ENCODE data around the gene PAGE2. TPM values are rescaled to one million over a fixed set of nuclear protein-coding genes. Genes with fewer than 3 reads are reported as not detected.
A peak's percentile ranks its signal among the peaks of the same experiment; 100 is the strongest.
"Not testable (repeated sequence)": the region's sequence is repeated elsewhere in the genome, so short reads cannot be mapped to it uniquely, and the experiment has no call there.

Gene PAGE2
- polyA plus RNA-seq, 1 donor: 0.15 TPM

DNA sequence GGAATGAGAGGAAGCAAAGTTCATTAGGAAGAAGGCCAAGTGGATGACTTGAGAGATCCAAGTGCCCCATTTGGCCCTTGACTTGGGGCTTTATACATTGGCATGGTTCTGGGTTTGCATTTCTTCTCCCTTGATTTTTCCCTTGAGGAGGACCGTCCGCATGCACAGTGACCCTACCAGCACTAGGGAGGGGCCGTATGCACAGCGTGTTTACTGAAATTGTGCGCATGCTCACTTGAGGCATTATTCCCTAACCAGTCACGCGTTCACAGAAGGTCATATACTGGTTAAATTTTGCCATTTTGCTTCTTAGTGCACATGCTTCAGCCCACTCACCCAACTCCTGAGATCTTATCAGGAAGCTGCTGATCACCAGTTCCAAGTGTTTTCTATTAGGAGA is 35.1 kb downstream of the PAGE2 start:
- WGBS (ENCODE audit: insufficient coverage, low lambda C conversion rate): no CpG with 5 or more reads among the region's 7 CpGs

DNA sequence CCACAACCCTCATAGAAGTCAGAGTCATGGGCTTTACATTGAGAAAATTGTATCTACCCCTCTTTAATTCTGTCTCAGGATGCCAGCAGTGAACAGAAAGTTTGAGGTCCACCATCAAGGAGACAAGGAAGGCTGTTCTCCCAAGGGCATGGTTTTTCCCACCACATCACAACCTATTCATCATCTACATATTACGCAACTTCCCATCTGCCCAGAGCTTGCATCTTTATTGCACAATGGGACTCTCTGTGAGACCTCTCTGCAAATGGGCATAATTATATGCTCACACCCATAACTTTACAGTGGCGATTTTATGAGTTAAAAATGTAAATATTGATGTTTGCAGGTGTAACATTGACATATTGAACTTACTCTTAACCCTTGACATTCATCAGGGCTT is 38.9 kb downstream of the PAGE2 start:
- peak in 1 of 2 donors; percentile 21 for DNase-seq
- H3K27me3 ChIP-seq (ENCODE audit: control insufficient read depth, insufficient read depth, low read length): no peaks in the 10 kb centered on the region
- no CpG with 5 or more reads among the region's 2 CpGs for WGBS (ENCODE audit: insufficient coverage, low lambda C conversion rate)
- H3K36me3 ChIP-seq (ENCODE audit: control insufficient read depth, insufficient read depth, low read length): no peaks in the 10 kb centered on the region
- H3K4me3 ChIP-seq (ENCODE audit: low read length): no peak overlapping the region
- no peak overlapping the region for H3K27ac ChIP-seq (ENCODE audit: low read length)
- H3K9me3 ChIP-seq (ENCODE audit: control insufficient read depth, low read depth, low read length): no peaks in the 10 kb centered on the region
- peaks cover 4% of the 10 kb centered on the region for H3K4me1 ChIP-seq (ENCODE audit: control insufficient read depth, insufficient read depth, low read length)

More for the DNA sequence above, 35.1 kb downstream of the PAGE2 start:
- Histone ChIP-seq H3K4me1 (ENCODE audit: control insufficient read depth, insufficient read depth, low read length) (peaks cover 9% of the 10 kb centered on the region), H3K27ac (ENCODE audit: low read length) (no peak overlapping the region), H3K4me3 (ENCODE audit: low read length) (no peak overlapping the region), H3K9me3 (ENCODE audit: control insufficient read depth, low read depth, low read length) (no peaks in the 10 kb centered on the region), H3K27me3 (ENCODE audit: control insufficient read depth, insufficient read depth, low read length) (no peaks in the 10 kb centered on the region), H3K36me3 (ENCODE audit: control insufficient read depth, insufficient read depth, low read length) (no peaks in the 10 kb centered on the region)
- no peak for DNase-seq

DNA sequence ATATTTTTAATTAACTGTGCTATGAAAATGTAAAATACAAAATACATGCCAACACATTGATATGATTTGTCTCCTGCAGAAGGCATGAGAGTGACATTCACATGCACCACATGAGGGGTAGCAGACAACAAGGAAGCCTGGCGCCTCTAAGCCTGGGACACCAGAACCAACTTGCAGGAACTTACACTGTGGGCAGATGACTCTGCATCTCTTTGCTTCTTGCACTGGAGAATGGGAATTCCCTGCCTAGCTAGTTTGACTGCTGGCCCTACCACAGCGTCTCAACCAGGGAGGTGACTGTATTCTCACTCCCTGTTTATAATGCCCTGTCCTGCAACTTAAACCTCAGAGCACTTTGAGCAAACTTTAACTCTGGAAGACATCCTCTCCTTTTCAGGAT is 40.5 kb downstream of the PAGE2 start:
- Histone ChIP-seq H3K36me3 (ENCODE audit: control insufficient read depth, insufficient read depth, low read length) (no peaks in the 10 kb centered on the region), H3K9me3 (ENCODE audit: control insufficient read depth, low read depth, low read length) (no peaks in the 10 kb centered on the region), H3K27me3 (ENCODE audit: control insufficient read depth, insufficient read depth, low read length) (no peaks in the 10 kb centered on the region), H3K4me3 (ENCODE audit: low read length) (no peak overlapping the region), H3K4me1 (ENCODE audit: control insufficient read depth, insufficient read depth, low read length) (no peaks in the 10 kb centered on the region), H3K27ac (ENCODE audit: low read length) (no peak overlapping the region)
- no CpG with 5 or more reads among the region's 2 CpGs for WGBS (ENCODE audit: insufficient coverage, low lambda C conversion rate)
- no peak for DNase-seq

- H3K27me3 ChIP-seq (ENCODE audit: control insufficient read depth, insufficient read depth, low read length): no peaks in the 10 kb centered on the region
- no peak overlapping the region for H3K27ac ChIP-seq (ENCODE audit: low read length)
- no peak for DNase-seq
- no CpG with 5 or more reads among the region's 4 CpGs for WGBS (ENCODE audit: insufficient coverage, low lambda C conversion rate)
- no peak overlapping the region for H3K4me3 ChIP-seq (ENCODE audit: low read length)
- H3K36me3 ChIP-seq (ENCODE audit: control insufficient read depth, insufficient read depth, low read length): no peaks in the 10 kb centered on the region
- H3K9me3 ChIP-seq (ENCODE audit: control insufficient read depth, low read depth, low read length): no peaks in the 10 kb centered on the region
- no peaks in the 10 kb centered on the region for H3K4me1 ChIP-seq (ENCODE audit: control insufficient read depth, insufficient read depth, low read length)
Measured at GRCh38 chrX:55130481-55130880, 41.7 kb downstream of the PAGE2 start.

DNA sequence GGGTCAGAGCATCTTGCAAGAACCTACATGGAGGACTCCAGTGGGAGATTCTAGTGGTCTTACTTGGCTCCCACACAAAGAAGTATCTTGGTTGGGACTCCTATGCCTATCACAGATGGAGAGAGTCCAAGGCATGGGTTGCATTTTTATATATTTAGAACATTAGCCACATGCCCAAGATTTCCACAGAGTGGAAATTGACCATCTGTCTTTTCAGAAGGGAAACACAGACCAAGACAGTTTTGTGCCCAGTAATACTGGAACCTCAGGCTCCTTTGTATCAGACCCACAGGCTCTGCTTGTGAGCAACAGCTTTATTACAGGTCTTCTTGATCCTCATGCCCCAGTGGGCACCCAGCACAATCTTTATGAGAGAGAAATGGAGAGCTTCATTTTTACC is 43.6 kb downstream of the PAGE2 start:
- Histone ChIP-seq H3K36me3 (ENCODE audit: control insufficient read depth, insufficient read depth, low read length) (no peaks in the 10 kb centered on the region), H3K4me3 (ENCODE audit: low read length) (no peak overlapping the region), H3K27me3 (ENCODE audit: control insufficient read depth, insufficient read depth, low read length) (no peaks in the 10 kb centered on the region), H3K27ac (ENCODE audit: low read length) (no peak overlapping the region), H3K9me3 (ENCODE audit: control insufficient read depth, low read depth, low read length) (no peaks in the 10 kb centered on the region), H3K4me1 (ENCODE audit: control insufficient read depth, insufficient read depth, low read length) (no peaks in the 10 kb centered on the region)
- no peak for DNase-seq

GRCh38 chrX:55135171-55135570 is 46.4 kb downstream of the PAGE2 start:
- WGBS (ENCODE audit: insufficient coverage, low lambda C conversion rate): no CpG with 5 or more reads among the region's 1 CpG
- Histone ChIP-seq H3K4me1 (ENCODE audit: control insufficient read depth, insufficient read depth, low read length) (no peaks in the 10 kb centered on the region), H3K27ac (ENCODE audit: low read length) (no peak overlapping the region), H3K9me3 (ENCODE audit: control insufficient read depth, low read depth, low read length) (no peaks in the 10 kb centered on the region), H3K27me3 (ENCODE audit: control insufficient read depth, insufficient read depth, low read length) (no peaks in the 10 kb centered on the region), H3K36me3 (ENCODE audit: control insufficient read depth, insufficient read depth, low read length) (no peaks in the 10 kb centered on the region), H3K4me3 (ENCODE audit: low read length) (no peak overlapping the region)
- peak; percentile 19 to 29 for DNase-seq

GRCh38 chrX:55140800-55141199 is 52.0 kb downstream of the PAGE2 start:
- not testable (repeated sequence) for H3K36me3 ChIP-seq (ENCODE audit: control insufficient read depth, insufficient read depth, low read length); H3K9me3 ChIP-seq (ENCODE audit: control insufficient read depth, low read depth, low read length); H3K27ac ChIP-seq (ENCODE audit: low read length); H3K4me1 ChIP-seq (ENCODE audit: control insufficient read depth, insufficient read depth, low read length); H3K27me3 ChIP-seq (ENCODE audit: control insufficient read depth, insufficient read depth, low read length); DNase-seq; H3K4me3 ChIP-seq (ENCODE audit: low read length)
- no CpG with 5 or more reads among the region's 1 CpG for WGBS (ENCODE audit: insufficient coverage, low lambda C conversion rate)

Other genes with a start within 250 kb of the PAGE2 start
- 33.0 TPM for gene TRO, start 168.2 kb upstream of the PAGE2 start, polyA plus RNA-seq
- 0.63 TPM for gene PFKFB1, start 94.8 kb upstream of the PAGE2 start, polyA plus RNA-seq
- gene APEX2, start 88.7 kb upstream of the PAGE2 start, polyA plus RNA-seq: 14.6 TPM
- gene ALAS2, start 58.0 kb upstream of the PAGE2 start, polyA plus RNA-seq: 15.6 TPM
- gene PAGE2B, start 14.0 kb upstream of the PAGE2 start, polyA plus RNA-seq: 0.57 TPM
- gene PAGE5, start 131.3 kb downstream of the PAGE2 start, polyA plus RNA-seq: not detected
- gene PAGE3, start 175.9 kb downstream of the PAGE2 start, polyA plus RNA-seq: not detected

Measured in large intestine (tissue), 3 donors.